HEK293 (cell line): ENCODE data around the gene CABLES2.
A peak's percentile ranks its signal among the peaks of the same experiment; 100 is the strongest.

Source experiments
- CTCF ChIA-PET: fragments of 350-600 bp; formaldehyde crosslinking; extraction: SDS; loops from one replicate; lab custom pipeline; 2021; ENCODE audit warnings: antibody characterized with exemption; lab: Yijun Ruan, JAX
- POLR2A ChIA-PET: fragments of 300-600 bp; formaldehyde crosslinking; extraction: SDS; loops from one replicate; lab custom pipeline; 2020; ENCODE audit warnings: antibody characterized with exemption, inconsistent platforms; lab: Yijun Ruan, JAX
- H3K27ac ChIP-seq: fragments of 200-500 bp; sonication (Bioruptor generic); 2 replicates; pipeline ENCODE4 v1.5.1; 2014; ENCODE audit warnings: low read depth, low read length, control low read depth, inconsistent platforms; ENCODE audit errors: extremely low read depth
- H3K36me3 ChIP-seq, 2 experiments: fragments of 200-500 bp in 1 of 2; sonication (Bioruptor generic) in 1 of 2; 1 replicate in 1 of 2; 2 replicates in 1 of 2; pipeline ENCODE4 v1.5.1; 2014 to 2017; ENCODE audit warnings: inconsistent platforms in 2 of 2, low read length in 2 of 2; ENCODE audit not compliant: control insufficient read depth in 2 of 2, insufficient read depth in 1 of 2
- H3K4me1 ChIP-seq: fragments of 200-500 bp; sonication (Bioruptor generic); 2 replicates; pipeline ENCODE4 v1.5.1; 2014; ENCODE audit warnings: mild to moderate bottlenecking, low read length, inconsistent platforms; ENCODE audit not compliant: control insufficient read depth, insufficient read depth
- H3K4me3 ChIP-seq: 2 replicates; pipeline ENCODE4 v1.5.1; 2011; ENCODE audit warnings: low read depth, mild to moderate bottlenecking, control low read depth, low read length, moderate library complexity
- H3K9me3 ChIP-seq: fragments of 200-500 bp; sonication (Bioruptor generic); 2 replicates; pipeline ENCODE4 v1.5.1; 2014; ENCODE audit warnings: low read depth, low read length, inconsistent platforms; ENCODE audit not compliant: control insufficient read depth, insufficient read depth
- AEBP2 ChIP-seq: fragments of 450-650 bp; formaldehyde crosslinking; IDR thresholded peaks from 2 replicates; pipeline ENCODE4 v1.5.1; 2016; ENCODE audit warnings: missing biosample characterization, missing genetic modification characterization, borderline replicate concordance
- EGR2 ChIP-seq: fragments of 450-650 bp; formaldehyde crosslinking; IDR thresholded peaks from 2 replicates; pipeline ENCODE4 v1.5.1; 2016; ENCODE audit warnings: low read depth, missing biosample characterization, missing genetic modification characterization
- MYNN ChIP-seq: fragments of 450-650 bp; formaldehyde crosslinking; IDR thresholded peaks from 2 replicates; pipeline ENCODE4 v1.5.1; 2016; ENCODE audit warnings: missing biosample characterization, missing genetic modification characterization, borderline replicate concordance
- MZF1 ChIP-seq: fragments of 450-650 bp; formaldehyde crosslinking; IDR thresholded peaks from 2 replicates; pipeline ENCODE4 v1.5.1; 2017; ENCODE audit warnings: missing biosample characterization, missing genetic modification characterization, borderline replicate concordance
- PRDM10 ChIP-seq: fragments of 450-650 bp; formaldehyde crosslinking; IDR thresholded peaks from 2 replicates; pipeline ENCODE4 v1.5.1; 2016; ENCODE audit warnings: missing biosample characterization, missing genetic modification characterization
- YY2 ChIP-seq: fragments of 450-650 bp; formaldehyde crosslinking; IDR thresholded peaks from 2 replicates; pipeline ENCODE4 v1.5.1; 2016; ENCODE audit warnings: missing biosample characterization, missing genetic modification characterization
- ZBTB17 ChIP-seq: fragments of 450-650 bp; formaldehyde crosslinking; IDR thresholded peaks from 2 replicates; pipeline ENCODE4 v1.5.1; 2016; ENCODE audit warnings: missing biosample characterization, missing genetic modification characterization
- ZEB2 ChIP-seq: fragments of 450-650 bp; formaldehyde crosslinking; IDR thresholded peaks from 2 replicates; pipeline ENCODE4 v1.5.1; 2016; ENCODE audit warnings: missing biosample characterization, missing genetic modification characterization
- ZFHX2 ChIP-seq: fragments of 450-650 bp; formaldehyde crosslinking; conservative IDR thresholded peaks from 2 replicates; pipeline ENCODE4 v1.5.1; 2016; ENCODE audit warnings: missing biosample characterization, missing genetic modification characterization
- ZNF114 ChIP-seq: fragments of 450-650 bp; formaldehyde crosslinking; IDR thresholded peaks from 2 replicates; pipeline ENCODE4 v1.5.0; 2017; ENCODE audit warnings: missing biosample characterization, missing genetic modification characterization
- ZNF16 ChIP-seq: fragments of 450-650 bp; formaldehyde crosslinking; IDR thresholded peaks from 2 replicates; pipeline ENCODE4 v1.5.1; 2016; ENCODE audit warnings: low read depth, missing biosample characterization, missing genetic modification characterization
- ZNF19 ChIP-seq: fragments of 450-650 bp; formaldehyde crosslinking; IDR thresholded peaks from 2 replicates; pipeline ENCODE4; 2016; ENCODE audit warnings: missing biosample characterization, missing genetic modification characterization, low read depth
- ZNF221 ChIP-seq: fragments of 450-650 bp; formaldehyde crosslinking; IDR thresholded peaks from 2 replicates; pipeline ENCODE4 v1.5.1; 2017; ENCODE audit warnings: missing biosample characterization, missing genetic modification characterization, borderline replicate concordance
- ZNF23 ChIP-seq: fragments of 450-650 bp; formaldehyde crosslinking; IDR thresholded peaks from 2 replicates; pipeline ENCODE4 v1.5.1; 2016; ENCODE audit warnings: missing biosample characterization, missing genetic modification characterization, borderline replicate concordance
- ZNF324 ChIP-seq: fragments of 450-650 bp; formaldehyde crosslinking; IDR thresholded peaks from 2 replicates; pipeline ENCODE4 v1.5.1; 2016; ENCODE audit warnings: missing biosample characterization, missing genetic modification characterization
- ZNF362 ChIP-seq: fragments of 450-650 bp; formaldehyde crosslinking; IDR thresholded peaks from 2 replicates; pipeline ENCODE4 v1.5.1; 2016; ENCODE audit warnings: missing biosample characterization, missing genetic modification characterization
- ZNF398 ChIP-seq: fragments of 450-650 bp; formaldehyde crosslinking; IDR thresholded peaks from 2 replicates; pipeline ENCODE4 v1.5.1; 2017; ENCODE audit warnings: missing biosample characterization, missing genetic modification characterization
- ZNF423 ChIP-seq: fragments of 450-650 bp; formaldehyde crosslinking; IDR thresholded peaks from 2 replicates; pipeline ENCODE4 v1.5.1; 2016; ENCODE audit warnings: missing biosample characterization, missing genetic modification characterization
- ZNF529 ChIP-seq: fragments of 450-650 bp; formaldehyde crosslinking; IDR thresholded peaks from 2 replicates; pipeline ENCODE4 v1.5.1; 2017; ENCODE audit warnings: missing genetic modification characterization, missing biosample characterization; ENCODE audit not compliant: insufficient replicate concordance
- ZNF530 ChIP-seq: fragments of 450-650 bp; formaldehyde crosslinking; IDR thresholded peaks from 2 replicates; pipeline ENCODE4 v1.5.1; 2016; ENCODE audit warnings: low read depth, missing biosample characterization, missing genetic modification characterization
- ZNF544 ChIP-seq: fragments of 450-650 bp; formaldehyde crosslinking; IDR thresholded peaks from 2 replicates; pipeline ENCODE4 v1.5.0; 2017; ENCODE audit warnings: missing biosample characterization, missing genetic modification characterization
- ZNF548 ChIP-seq: fragments of 450-650 bp; formaldehyde crosslinking; IDR thresholded peaks from 2 replicates; pipeline ENCODE4 v1.5.1; 2016; ENCODE audit warnings: missing biosample characterization, missing genetic modification characterization
- ZNF555 ChIP-seq: fragments of 450-650 bp; formaldehyde crosslinking; conservative IDR thresholded peaks from 2 replicates; pipeline ENCODE4 v1.5.1; 2017; ENCODE audit warnings: missing biosample characterization, mild to moderate bottlenecking, missing genetic modification characterization, inconsistent platforms
- ZNF600 ChIP-seq: fragments of 450-650 bp; formaldehyde crosslinking; IDR thresholded peaks from 2 replicates; pipeline ENCODE4 v1.5.1; 2016; ENCODE audit warnings: missing biosample characterization, missing genetic modification characterization
- ZNF670 ChIP-seq: fragments of 450-650 bp; formaldehyde crosslinking; IDR thresholded peaks from 2 replicates; pipeline ENCODE4 v1.5.1; 2016; ENCODE audit warnings: missing biosample characterization, missing genetic modification characterization, low read depth
- ZNF701 ChIP-seq: fragments of 450-650 bp; formaldehyde crosslinking; IDR thresholded peaks from 2 replicates; pipeline ENCODE4 v1.5.1; 2016; ENCODE audit warnings: missing biosample characterization, missing genetic modification characterization
- ZNF777 ChIP-seq: fragments of 450-650 bp; formaldehyde crosslinking; IDR thresholded peaks from 2 replicates; pipeline ENCODE4 v1.5.1; 2017; ENCODE audit warnings: missing biosample characterization, missing genetic modification characterization, borderline replicate concordance
- ZSCAN23 ChIP-seq: fragments of 450-650 bp; formaldehyde crosslinking; IDR thresholded peaks from 2 replicates; pipeline ENCODE4 v1.5.1; 2016; ENCODE audit warnings: missing biosample characterization, missing genetic modification characterization

Gene CABLES2

GRCh38 chr20:62413896-62414481 lies 6.9 kb upstream of the CABLES2 start:
- H3K4me1 ChIP-seq: peaks cover 4% of the 10 kb centered on the region; the same call in 1 of the 2 replicates
- no peaks in the 10 kb centered on the region for H3K9me3 ChIP-seq
- no peak overlapping the region for H3K27ac ChIP-seq
- no peaks in the 10 kb centered on the region for H3K36me3 ChIP-seq
- TF ChIP-seq AEBP2 (tag by site-specific recombination) (no peak), MZF1 (tag by site-specific recombination) (no peak), ZNF19 (no peak), ZNF221 (tag by site-specific recombination) (no peak), ZNF398 (no peak), PRDM10 (tag by site-specific recombination) (no peak), ZFHX2 (tag by site-specific recombination) (no peak), MYNN (tag by site-specific recombination) (no peak), ZNF670 (tag by site-specific recombination) (no peak), ZNF362 (tag by site-specific recombination) (no peak), YY2 (tag by site-specific recombination) (no peak), ZNF324 (no peak), ZNF114 (tag by site-specific recombination) (no peak)
- ChIA-PET CTCF (interaction anchor here (0.5 kb wide), 1 partner anchor 354 kb away, joined by 3 read pairs; no protein-coding TSS in a partner anchor), POLR2A (no interaction called here)
- H3K4me3 ChIP-seq: no peak overlapping the region

GRCh38 chr20:62413025-62413570 lies 6.0 kb upstream of the CABLES2 start:
- Histone ChIP-seq H3K4me3 (no peak overlapping the region), H3K27ac (no peak overlapping the region), H3K4me1 (peaks cover 4% of the 10 kb centered on the region; the same call in 1 of the 2 replicates), H3K36me3 (no peaks in the 10 kb centered on the region), H3K9me3 (no peaks in the 10 kb centered on the region)
- ChIA-PET POLR2A (no interaction called here), CTCF (interaction anchor here (0.6 to 0.7 kb wide), 2 partner anchors 30 to 82 kb away, joined by 3 to 5 read pairs; no protein-coding TSS in a partner anchor)
- TF ChIP-seq ZNF23 (tag by site-specific recombination) (no peak), ZBTB17 (tag by site-specific recombination) (0 out of 2 replicates have a peak, but pooled peaks have one; percentile 12), ZNF529 (tag by site-specific recombination) (no peak), ZNF423 (tag by site-specific recombination) (no peak), ZNF544 (tag by site-specific recombination) (no peak), EGR2 (tag by site-specific recombination) (peak; percentile 61; the same call in 1 of the 2 replicates), ZNF548 (tag by site-specific recombination) (no peak), ZNF600 (tag by site-specific recombination) (no peak), ZNF555 (tag by site-specific recombination) (no peak), ZEB2 (tag by site-specific recombination) (no peak), ZFHX2 (tag by site-specific recombination) (peak; percentile 67), ZSCAN23 (no peak), ZNF777 (tag by site-specific recombination) (no peak), ZNF530 (tag by site-specific recombination) (no peak), ZNF701 (no peak), ZNF16 (tag by site-specific recombination) (no peak)
